ENCODE measurements around the gene EVA1B.

Gene EVA1B

GRCh38 chr1:36274201-36274600 is 49.2 kb downstream of the EVA1B start:
- no peak for DNase-seq

GRCh38 chr1:36273024-36273423 is 50.4 kb downstream of the EVA1B start:
- DNase-seq, result no peak
